Small intestine (tissue), 7 donors: ENCODE measurements around the gene HOXC9. TPM values are rescaled to one million over a fixed set of nuclear protein-coding genes. Genes with fewer than 3 reads are reported as not detected.

Experiments
- DNase-seq, 2 donors: peaks; one replicate each; pipeline versions ENCODE4 v3.0.0 to v3.0.0-alpha.2; 2013
- FAIRE-seq: peaks from 2 replicates; lab custom pipeline; 2012; peaks lifted over from hg19 to GRCh38; lab: Jason Lieb, UNC
- H3K27ac ChIP-seq, 3 donors: one replicate each; pipeline ENCODE4 v1.5.1; 2013; ENCODE audit warnings: low read length in 2 of 3, mild to moderate bottlenecking in 2 of 3, control low read depth in 1 of 3, inconsistent platforms in 1 of 3, low read depth in 1 of 3, moderate library complexity in 1 of 3
- H3K27me3 ChIP-seq, 3 donors: one replicate each; pipeline ENCODE4 v1.6.1; 2013; ENCODE audit warnings: low read length in 3 of 3, inconsistent platforms in 1 of 3; ENCODE audit not compliant: control insufficient read depth in 3 of 3, insufficient read depth in 3 of 3
- H3K36me3 ChIP-seq, 3 donors: one replicate each; pipeline ENCODE4 v1.6.1; 2013; ENCODE audit warnings: low read length in 3 of 3, inconsistent platforms in 1 of 3, low read depth in 1 of 3, mild to moderate bottlenecking in 1 of 3, moderate library complexity in 1 of 3; ENCODE audit not compliant: control insufficient read depth in 3 of 3, insufficient read depth in 2 of 3
- H3K4me1 ChIP-seq, 3 donors: one replicate each; pipeline ENCODE4 v1.6.1; 2013; ENCODE audit warnings: low read length in 2 of 3, inconsistent platforms in 1 of 3, low read depth in 1 of 3, mild to moderate bottlenecking in 1 of 3, moderate library complexity in 1 of 3; ENCODE audit not compliant: control insufficient read depth in 3 of 3, insufficient read depth in 2 of 3
- H3K4me3 ChIP-seq, 3 donors: one replicate each; pipeline ENCODE4 v1.5.1; 2013; ENCODE audit warnings: low read length in 3 of 3, control low read depth in 1 of 3, inconsistent platforms in 1 of 3, low read depth in 1 of 3, mild to moderate bottlenecking in 1 of 3, moderate library complexity in 1 of 3
- H3K9me3 ChIP-seq, 2 donors: one replicate each; pipeline ENCODE4 v1.6.1; 2013; ENCODE audit warnings: low read depth in 1 of 2, low read length in 1 of 2; ENCODE audit not compliant: control insufficient read depth in 2 of 2, insufficient read depth in 1 of 2
- WGBS, 3 donors: extraction: QIAGEN DNeasy Blood & Tissue Kit; methylation state at CpG; one replicate each; pipeline ENCODE4 v1.1.7; 2013; 5-methylcytosine and 5-hydroxymethylcytosine counted together
- polyA plus RNA-seq, 4 donors: library from polyadenylated mRNA; stranded (reverse) in 3 of 4; unstranded in 1 of 4; fragments of 200-250 nt in 3 of 4; fragments of 120-200 nt in 1 of 4; gene quantifications; one replicate each; pipeline versions ENCODE4 v1.2.1 to v1.2.3, GENCODE V29; 2013
- donor health status: healthy with polysubstance abuse.
- donor health status: control.
- donor health status: control.
- donor health status: Bipolar disorder and iron deficiency.
- donor health status: healthy.

HOXC9 gene
- polyA plus RNA-seq, 4 donors = 2.2 TPM; not detected in 3

GRCh38 chr12:53987787-53988230 is 12.2 kb upstream of the HOXC9 start:
- WGBS, 3 donors = 1 to 12% (median 6%) methylated on average over 4 of the region's 4 CpGs

GRCh38 chr12:53988541-53989226 is 11.3 kb upstream of the HOXC9 start:
- Histone ChIP-seq H3K27me3 (peaks cover 7 to 99% (median 70%) of the 10 kb centered on the region in 3 donors), H3K36me3 (no peaks in the 10 kb centered on the region), H3K27ac (no peak overlapping the region), H3K4me1 (peaks cover 3 to 32% (median 5%) of the 10 kb centered on the region in 3 donors), H3K9me3 (peaks cover 0 to 4% of the 10 kb centered on the region in 2 donors), H3K4me3 (no peak overlapping the region)
- WGBS, 3 donors = 7 to 10% (median 8%) methylated on average over 5 of the region's 5 CpGs
- FAIRE-seq = no peak
- DNase-seq = peak in 1 of 2 donors; percentile 33

More at GRCh38 chr12:53987787-53988230, 12.2 kb upstream of the HOXC9 start:
- Histone ChIP-seq H3K4me3 (no peak overlapping the region), H3K9me3 (peaks cover 0 to 4% of the 10 kb centered on the region in 2 donors), H3K4me1 (peaks cover 3 to 32% (median 5%) of the 10 kb centered on the region in 3 donors), H3K27ac (no peak overlapping the region), H3K27me3 (peaks cover 7 to 99% (median 72%) of the 10 kb centered on the region in 3 donors), H3K36me3 (no peaks in the 10 kb centered on the region)
- DNase-seq (no peak), FAIRE-seq (no peak)

- Histone ChIP-seq H3K9me3 (peaks cover 0 to 4% of the 10 kb centered on the region in 2 donors), H3K27ac (no peak overlapping the region), H3K4me3 (no peak overlapping the region), H3K4me1 (peaks cover 5 to 38% (median 6%) of the 10 kb centered on the region in 3 donors), H3K27me3 (peaks cover 7 to 99% (median 70%) of the 10 kb centered on the region in 3 donors), H3K36me3 (no peaks in the 10 kb centered on the region)
- FAIRE-seq (no peak), DNase-seq (peak; percentile 56 to 71)
- WGBS, 3 donors = 3 to 5% (median 4%) methylated on average over 28 of the region's 28 CpGs
Measured at GRCh38 chr12:53989227-53990113, 10.5 kb upstream of the HOXC9 start.

GRCh38 chr12:53990311-53991076 is 9.5 kb upstream of the HOXC9 start:
- 3 to 7% (median 4%) methylated on average over 27 of the region's 27 CpGs for WGBS, 3 donors
- no peak for FAIRE-seq
- peak in 1 of 2 donors; percentile 32 for DNase-seq
- peaks cover 4 to 43% (median 8%) of the 10 kb centered on the region in 3 donors for H3K4me1 ChIP-seq
- no peak overlapping the region for H3K4me3 ChIP-seq
- H3K36me3 ChIP-seq = no peaks in the 10 kb centered on the region
- peaks cover 0 to 4% of the 10 kb centered on the region in 2 donors for H3K9me3 ChIP-seq
- no peak overlapping the region for H3K27ac ChIP-seq
- peaks cover 7 to 100% (median 73%) of the 10 kb centered on the region in 3 donors for H3K27me3 ChIP-seq

- DNase-seq (no peak), FAIRE-seq (no peak)
- Histone ChIP-seq H3K36me3 (no peaks in the 10 kb centered on the region), H3K9me3 (no peaks in the 10 kb centered on the region), H3K4me3 (no peak overlapping the region), H3K27me3 (peaks cover 7 to 100% (median 71%) of the 10 kb centered on the region in 3 donors), H3K4me1 (peaks cover 4 to 44% (median 4%) of the 10 kb centered on the region in 3 donors), H3K27ac (no peak overlapping the region)
- 4 to 7% (median 4%) methylated on average over 8 of the region's 8 CpGs for WGBS, 3 donors
Measured at GRCh38 chr12:53991077-53991460, 8.9 kb upstream of the HOXC9 start.

GRCh38 chr12:53992377-53992889 is 7.5 kb upstream of the HOXC9 start:
- H3K27ac ChIP-seq = no peak overlapping the region
- FAIRE-seq = no peak
- H3K36me3 ChIP-seq = no peaks in the 10 kb centered on the region
- no peak overlapping the region for H3K4me3 ChIP-seq
- peaks cover 0 to 3% of the 10 kb centered on the region in 2 donors for H3K9me3 ChIP-seq
- H3K4me1 ChIP-seq = peaks cover 4 to 40% (median 4%) of the 10 kb centered on the region in 3 donors
- no peak for DNase-seq
- 25 to 40% (median 25%) methylated on average over 7 of the region's 7 CpGs for WGBS, 3 donors
- H3K27me3 ChIP-seq = peaks cover 7 to 100% (median 72%) of the 10 kb centered on the region in 3 donors

GRCh38 chr12:53993162-53994008 is 6.6 kb upstream of the HOXC9 start:
- DNase-seq (no peak), FAIRE-seq (no peak)
- H3K9me3 ChIP-seq = peaks cover 0 to 3% of the 10 kb centered on the region in 2 donors
- no peak overlapping the region for H3K27ac ChIP-seq
- no peaks in the 10 kb centered on the region for H3K36me3 ChIP-seq
- H3K4me3 ChIP-seq = no peak overlapping the region
- H3K4me1 ChIP-seq = peaks cover 4 to 34% (median 4%) of the 10 kb centered on the region in 3 donors
- H3K27me3 ChIP-seq = peaks cover 7 to 100% (median 76%) of the 10 kb centered on the region in 3 donors
- WGBS, 3 donors = 22 to 32% (median 27%) methylated on average over 18 of the region's 18 CpGs
